DMS 273 treated with DMSO at 0.1 percent for 48 hours (cell line): ENCODE data around the gene WFDC2.
"Not testable (repeated sequence)": the region's sequence is repeated elsewhere in the genome, so short reads cannot be mapped to it uniquely, and the experiment has no call there.

ENCODE experiments used
- DNase-seq: peaks from one replicate; lab custom pipeline; 2025; lab: John Stamatoyannopoulos, UW

WFDC2 gene

GRCh38 chr20:45452238-45452637, 17.3 kb upstream of the WFDC2 start:
- DNase-seq = no peak

DNA sequence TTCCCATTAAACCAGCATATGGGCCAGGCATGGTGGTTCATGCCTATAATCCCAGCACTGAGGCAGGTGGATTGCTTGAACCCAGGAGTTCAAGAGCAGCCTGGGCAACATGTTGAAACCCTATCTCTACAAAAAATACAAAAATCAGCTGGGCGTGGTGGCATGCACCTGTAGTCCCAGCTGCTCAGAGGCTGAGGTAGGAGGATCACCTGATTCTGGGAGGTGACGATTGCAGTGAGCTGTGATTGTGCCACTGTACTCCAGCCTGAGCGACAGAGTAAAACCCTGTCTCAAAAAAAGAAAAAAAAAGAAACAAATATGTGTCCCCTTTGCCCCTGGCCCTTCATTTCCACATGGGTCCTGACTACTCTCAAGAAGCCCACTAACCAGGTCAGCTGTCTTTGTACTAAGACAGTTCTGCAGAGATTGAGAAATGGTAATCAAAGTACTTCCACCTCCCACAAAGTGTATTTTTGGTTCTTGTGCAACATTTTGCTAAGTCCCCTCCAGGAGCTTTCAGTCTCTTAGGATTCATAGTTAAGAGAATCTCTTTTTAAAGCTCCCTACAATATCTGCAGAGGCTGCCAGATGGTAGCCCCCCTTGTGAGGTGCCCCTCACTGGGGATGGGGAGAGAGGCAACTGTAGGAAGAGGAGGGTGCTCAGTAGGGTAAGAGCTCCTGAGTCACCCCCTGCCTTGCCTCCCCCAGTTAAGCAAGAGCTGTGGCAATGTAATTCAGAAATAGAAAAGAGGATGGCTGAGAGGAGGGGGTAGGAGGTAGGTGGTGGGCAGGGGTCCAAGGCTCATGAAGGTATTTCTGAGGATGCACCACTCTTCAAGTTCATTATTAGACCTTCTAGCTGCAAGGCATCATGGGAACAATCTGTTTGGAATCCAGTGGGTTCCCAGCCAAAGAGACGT, 16.5 kb upstream of the WFDC2 start:
- no peak for DNase-seq

- DNase-seq = no peak
Measured at GRCh38 chr20:45456632-45457031, 12.9 kb upstream of the WFDC2 start.

DNA sequence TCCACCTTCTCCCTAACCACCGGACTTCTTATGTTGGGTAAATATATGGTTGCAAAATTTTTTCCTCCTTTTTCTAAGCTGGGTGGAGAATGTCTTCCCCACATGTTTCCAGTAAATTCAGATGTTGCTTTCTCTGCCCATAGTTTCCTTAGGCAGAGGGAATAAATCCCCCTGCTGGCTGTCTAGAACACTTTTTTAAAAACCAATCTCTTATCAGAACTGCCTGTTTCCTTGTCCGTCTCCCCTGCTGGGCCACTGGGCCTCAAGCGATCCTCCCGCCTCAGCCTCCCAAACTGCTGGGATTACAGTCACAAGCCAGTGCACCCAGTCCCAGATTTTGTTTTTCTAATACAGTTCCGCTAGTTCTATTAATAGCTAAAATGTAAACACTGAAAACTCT, 9.9 kb upstream of the WFDC2 start:
- no peak for DNase-seq

DNA sequence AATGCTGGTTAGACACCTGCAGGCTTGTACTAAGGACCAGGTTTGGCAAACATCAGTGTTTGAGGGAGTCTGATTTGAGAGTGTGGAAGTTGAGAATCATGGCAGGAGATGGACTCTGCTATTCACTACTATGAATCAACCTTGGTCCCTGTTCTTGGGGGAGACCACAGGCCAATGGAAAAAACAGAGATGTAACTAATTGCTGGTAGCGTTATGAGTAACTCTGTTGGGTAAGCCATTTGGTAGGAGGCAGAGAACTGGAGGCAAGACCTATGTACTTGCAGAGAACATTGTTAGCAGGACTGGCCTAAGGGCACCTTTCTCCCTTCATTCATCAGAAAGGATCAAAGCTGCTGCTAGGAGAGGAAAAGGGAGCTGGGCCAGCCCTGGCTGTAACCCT, 8.3 kb upstream of the WFDC2 start:
- DNase-seq = no peak

DNA sequence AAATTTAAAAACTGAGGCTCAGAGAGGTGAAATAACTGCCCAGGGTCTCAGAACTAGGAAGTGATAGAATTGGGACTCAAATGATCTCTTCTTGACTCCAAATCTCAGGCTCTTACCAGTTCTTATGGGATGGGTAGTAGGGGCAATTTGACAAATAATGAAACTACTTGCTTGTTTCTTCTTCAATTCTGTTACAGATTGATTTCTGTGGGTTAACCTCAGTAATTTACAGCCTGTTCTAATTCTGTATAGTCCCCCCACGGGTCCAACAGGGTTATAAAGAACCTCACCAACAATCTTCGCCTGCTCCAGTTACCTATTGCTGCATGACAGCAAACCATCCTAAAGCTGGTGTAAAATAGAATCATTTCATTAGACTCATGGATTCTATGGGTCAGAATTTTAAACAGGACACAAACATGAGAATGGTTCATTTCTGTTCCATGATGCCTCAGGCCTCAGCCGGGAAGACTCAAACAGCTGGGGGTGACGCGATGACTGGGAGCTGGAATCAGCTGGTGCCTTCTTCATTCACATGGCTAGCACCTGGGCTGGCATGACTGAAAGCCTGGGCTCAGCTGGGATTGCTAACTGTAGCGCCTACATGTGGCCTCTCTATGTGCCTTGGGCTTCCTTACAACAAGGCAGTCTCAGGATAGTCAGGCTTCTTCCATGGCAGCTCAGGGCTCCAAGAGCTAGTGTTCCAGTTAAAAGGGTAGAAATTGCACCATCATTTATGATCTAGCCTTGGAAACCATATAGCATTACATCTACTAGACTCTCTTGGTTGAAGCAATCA, 6.6 kb upstream of the WFDC2 start:
- DNase-seq = no peak

- DNase-seq = no peak
Measured at GRCh38 chr20:45463709-45464108, 5.8 kb upstream of the WFDC2 start.

DNA sequence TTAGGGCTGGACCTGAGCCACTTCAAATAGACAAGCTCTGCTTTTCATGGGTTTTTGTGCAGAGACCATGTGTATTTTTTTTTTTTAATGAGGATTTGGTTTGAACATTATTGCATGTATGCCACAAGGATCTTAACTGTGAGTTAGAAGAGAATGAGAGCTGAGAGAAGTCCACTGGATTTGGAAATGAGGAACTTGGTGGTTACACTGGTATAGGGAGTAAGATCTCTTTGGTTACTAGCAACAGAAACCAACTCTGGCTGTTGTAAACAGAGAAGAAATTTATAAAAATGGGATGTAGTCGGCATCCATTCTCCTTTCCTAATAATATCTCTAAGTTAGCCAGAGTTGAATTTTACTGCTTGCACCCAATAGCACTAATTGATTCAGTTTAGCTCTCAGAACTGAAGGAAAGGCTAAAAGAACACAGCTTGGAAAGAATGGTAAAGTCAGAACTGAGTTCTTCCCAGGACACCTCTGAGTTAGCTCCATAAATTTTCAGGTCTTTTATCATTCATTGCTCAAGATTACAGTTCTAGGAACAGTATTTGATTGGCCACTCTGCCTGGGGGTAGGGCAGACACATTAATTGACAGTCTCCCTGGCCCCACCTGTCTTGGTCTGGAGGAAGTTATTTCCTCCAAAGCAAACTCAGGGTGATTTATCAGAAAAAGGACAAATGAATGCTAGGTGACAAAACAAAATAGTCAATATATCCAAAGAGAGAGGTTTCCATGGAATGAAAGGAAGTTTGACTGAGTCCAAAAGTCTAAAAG, 3.9 kb upstream of the WFDC2 start:
- DNase-seq = no peak

- DNase-seq = no peak
Measured at GRCh38 chr20:45467172-45467571, 2.4 kb upstream of the WFDC2 start.

DNA sequence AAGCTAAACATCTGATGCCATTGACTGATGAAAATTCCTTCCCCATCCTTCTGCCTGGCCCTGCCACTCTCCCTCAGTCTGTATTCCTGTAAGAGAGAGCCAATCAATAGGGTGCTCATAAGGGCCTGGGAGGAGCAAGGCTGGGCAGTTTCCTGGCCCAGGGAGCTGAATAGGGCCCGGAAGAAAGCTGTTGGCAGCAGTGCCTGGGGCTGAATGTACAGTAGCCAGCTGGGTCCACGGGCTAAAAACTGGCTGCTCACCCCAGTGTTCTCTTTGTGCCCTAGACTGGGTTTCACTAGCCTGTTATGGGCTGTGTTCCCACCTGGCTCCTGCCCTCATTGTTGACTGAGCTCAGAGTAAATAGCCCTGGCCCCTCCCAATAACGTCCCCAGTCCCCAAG, 1.7 kb upstream of the WFDC2 start:
- no peak for DNase-seq

- no peak for DNase-seq
Measured at GRCh38 chr20:45470262-45470931, 844 bp downstream of the WFDC2 start.

DNA sequence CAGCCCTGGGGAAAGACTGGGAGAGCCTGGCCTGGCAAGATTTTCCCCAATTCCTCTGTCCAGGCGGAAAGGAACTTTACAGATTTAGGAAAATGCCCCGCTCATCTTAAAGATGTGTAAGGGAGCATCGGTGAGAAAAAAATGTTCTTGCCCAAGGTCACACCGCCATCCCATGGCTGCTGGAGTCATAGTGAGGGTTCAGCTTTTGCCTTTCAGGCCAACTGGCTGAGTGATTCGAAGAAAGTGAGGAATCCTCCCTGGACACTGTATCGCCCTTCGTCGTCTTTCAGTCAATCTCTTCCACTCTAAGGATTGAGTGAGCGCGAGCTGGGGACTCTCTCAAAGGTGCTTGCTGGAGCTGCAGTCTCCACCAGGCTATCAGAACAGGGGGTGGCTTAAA, 1.4 kb downstream of the WFDC2 start:
- no peak for DNase-seq

GRCh38 chr20:45472286-45472685, 2.7 kb downstream of the WFDC2 start:
- not testable (repeated sequence) for DNase-seq

DNA sequence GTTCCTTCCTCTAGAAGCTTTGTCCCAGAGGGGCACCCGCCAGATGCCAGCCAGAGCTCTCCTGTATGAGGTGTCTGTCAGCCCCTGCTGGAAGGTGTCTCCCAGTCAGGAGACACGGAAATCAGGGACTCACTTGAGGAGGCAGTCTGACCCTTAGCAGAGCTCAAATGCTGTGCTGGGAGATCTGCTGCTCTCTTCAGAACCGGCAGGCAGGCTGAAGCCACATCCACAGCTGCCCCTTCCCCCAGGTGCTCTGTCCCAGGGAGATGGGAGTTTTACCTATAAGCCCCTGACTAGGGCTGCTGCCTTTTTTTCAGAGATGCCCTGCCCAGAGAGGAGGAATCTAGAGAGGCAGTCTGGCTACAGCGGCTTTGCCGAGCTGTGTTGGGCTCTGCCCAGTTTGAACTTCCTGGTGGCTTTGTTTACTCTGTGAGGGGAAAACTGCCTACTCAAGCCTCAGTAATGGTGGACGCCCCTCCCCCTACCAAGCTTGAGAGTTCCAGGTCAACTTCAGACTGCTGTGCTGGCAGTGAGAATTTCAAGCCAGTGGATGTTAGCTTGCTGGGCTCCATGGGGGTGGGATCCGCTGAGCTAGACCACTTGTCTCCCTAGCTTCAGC, 8.1 kb downstream of the WFDC2 start:
- DNase-seq = not testable (repeated sequence)

DNA sequence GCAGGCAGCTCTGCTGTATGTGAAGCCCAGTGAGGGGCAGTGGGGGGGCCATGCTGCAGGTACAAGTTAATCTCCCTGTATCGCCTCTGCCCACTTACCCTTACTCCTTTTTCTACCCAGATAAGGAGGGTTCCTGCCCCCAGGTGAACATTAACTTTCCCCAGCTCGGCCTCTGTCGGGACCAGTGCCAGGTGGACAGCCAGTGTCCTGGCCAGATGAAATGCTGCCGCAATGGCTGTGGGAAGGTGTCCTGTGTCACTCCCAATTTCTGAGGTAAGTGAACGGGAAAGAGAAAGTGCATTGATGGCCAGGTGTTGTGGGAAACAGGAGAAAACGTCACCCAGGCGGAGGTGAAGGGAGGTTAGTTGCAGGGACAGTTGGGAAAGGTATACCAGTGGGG, 10.3 kb downstream of the WFDC2 start:
- no peak for DNase-seq

GRCh38 chr20:45484676-45485075, 15.1 kb downstream of the WFDC2 start:
- DNase-seq = no peak

GRCh38 chr20:45485388-45485787, 15.8 kb downstream of the WFDC2 start:
- DNase-seq = no peak

GRCh38 chr20:45487231-45487635, 17.7 kb downstream of the WFDC2 start:
- DNase-seq = no peak

DNA sequence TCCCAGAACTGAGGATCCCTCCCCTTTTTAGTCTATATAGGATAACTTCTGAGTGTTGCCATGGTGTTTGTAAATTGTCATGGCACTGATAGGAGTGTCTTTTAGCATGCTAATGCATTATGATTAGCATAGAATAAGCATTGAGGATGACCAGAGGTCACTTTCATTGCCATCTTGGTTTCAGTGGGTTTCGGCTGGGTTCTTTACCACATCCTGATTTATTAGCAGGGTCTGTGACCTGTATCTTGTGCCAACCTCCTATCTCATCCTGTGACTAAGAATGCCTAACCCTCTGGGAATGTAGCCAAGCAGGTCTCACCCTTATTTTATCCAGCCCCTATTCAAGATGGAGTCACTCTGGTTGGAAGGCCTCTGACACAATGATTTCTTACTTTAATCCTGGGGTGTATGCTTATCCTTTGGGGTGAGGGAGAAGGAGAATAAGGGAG, 19.6 kb downstream of the WFDC2 start:
- DNase-seq = no peak

- no peak for DNase-seq
Measured at GRCh38 chr20:45495501-45495941, 26.0 kb downstream of the WFDC2 start.

DNA sequence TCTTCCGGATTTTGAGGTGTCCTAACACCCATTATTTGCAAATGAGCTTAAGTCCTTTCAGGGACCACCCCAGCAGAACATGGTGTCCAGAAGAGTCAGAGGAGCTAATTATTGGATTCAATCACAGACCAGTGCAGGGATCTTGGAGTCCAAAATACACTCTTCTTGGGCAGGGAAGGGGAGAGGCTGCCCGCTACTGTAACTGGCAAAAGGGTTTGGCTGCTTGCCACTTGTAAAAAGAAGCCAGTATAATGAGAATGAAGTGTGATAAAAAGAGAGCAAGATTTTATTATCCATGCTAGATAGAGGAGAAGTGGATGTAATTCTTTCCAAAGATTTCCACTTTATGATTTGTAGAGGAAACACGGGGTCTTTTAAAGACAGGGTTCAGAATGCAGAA, 26.6 kb downstream of the WFDC2 start:
- DNase-seq = no peak
